Type B pancreatic cell (in vitro differentiated cells): ENCODE measurements around the gene PTH1R. TPM values are rescaled to one million over a fixed set of nuclear protein-coding genes. Genes with fewer than 3 reads are reported as not detected.

Experiments used
- DNase-seq: peaks from one replicate; pipeline ENCODE4 v3.0.0; 2021; ENCODE audit warnings: mixed read lengths; ENCODE audit not compliant: unreplicated experiment; ENCODE audit errors: extremely low spot score
- H3K27ac Mint-ChIP-seq: 2 replicates; pipeline ENCODE4 v1.8.0; 2021; ENCODE audit warnings: mild to moderate bottlenecking, mixed read lengths
- H3K27me3 Mint-ChIP-seq: 2 replicates; pipeline ENCODE4 v1.8.0; 2021; ENCODE audit warnings: mixed read lengths
- H3K36me3 Mint-ChIP-seq: 2 replicates; pipeline ENCODE4 v1.8.0; 2021; ENCODE audit warnings: mixed read lengths
- H3K4me1 Mint-ChIP-seq: one replicate; pipeline ENCODE4 v1.8.0; 2021; ENCODE audit warnings: mixed read lengths; ENCODE audit not compliant: unreplicated experiment
- H3K4me3 Mint-ChIP-seq: 2 replicates; pipeline ENCODE4 v1.8.0; 2021; ENCODE audit warnings: mild to moderate bottlenecking, mixed read lengths
- H3K9me3 Mint-ChIP-seq: 2 replicates; pipeline ENCODE4 v1.8.0; 2021; ENCODE audit warnings: mixed read lengths
- total RNA-seq: library from RNA; stranded (reverse); gene quantifications from 2 replicates; pipeline ENCODE4 v1.2.1, GENCODE V29; 2021; ENCODE audit warnings: low replicate concordance
- TF ChIP-seq, protein P1 (sequence below): fragments of 200-600 bp; sonication (generic); conservative IDR thresholded peaks from 2 replicates; pipeline ENCODE4 v1.5.0; 2021; ENCODE audit warnings: antibody characterized with exemption, mild to moderate bottlenecking

Gene PTH1R
- total RNA-seq, 1 donor from 2014 or later, result 63.0 TPM

DNA sequence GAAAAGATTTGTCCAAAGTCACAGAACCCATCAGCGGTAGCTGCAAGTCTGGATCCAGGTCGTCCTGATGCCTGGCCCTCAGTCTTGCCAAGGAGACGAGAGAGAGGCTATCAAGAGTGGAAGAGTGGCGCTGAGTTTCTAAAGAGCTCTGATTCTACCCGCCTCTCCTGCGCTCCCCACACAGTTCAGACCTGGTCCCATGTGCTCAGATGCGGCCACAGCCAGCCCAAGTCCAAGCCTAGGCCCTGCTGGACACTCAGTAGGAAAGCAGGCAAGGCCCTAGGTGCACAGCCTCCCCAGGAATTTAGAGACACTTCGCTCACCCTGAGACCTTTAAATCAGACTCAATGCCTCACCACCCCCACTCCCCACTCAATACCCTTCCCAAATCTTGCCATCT is 66.7 kb downstream of the PTH1R start:
- H3K27ac Mint-ChIP-seq, result peak overlapping the region; percentile 97
- peak overlapping the region; percentile 14 for H3K4me3 Mint-ChIP-seq

DNA sequence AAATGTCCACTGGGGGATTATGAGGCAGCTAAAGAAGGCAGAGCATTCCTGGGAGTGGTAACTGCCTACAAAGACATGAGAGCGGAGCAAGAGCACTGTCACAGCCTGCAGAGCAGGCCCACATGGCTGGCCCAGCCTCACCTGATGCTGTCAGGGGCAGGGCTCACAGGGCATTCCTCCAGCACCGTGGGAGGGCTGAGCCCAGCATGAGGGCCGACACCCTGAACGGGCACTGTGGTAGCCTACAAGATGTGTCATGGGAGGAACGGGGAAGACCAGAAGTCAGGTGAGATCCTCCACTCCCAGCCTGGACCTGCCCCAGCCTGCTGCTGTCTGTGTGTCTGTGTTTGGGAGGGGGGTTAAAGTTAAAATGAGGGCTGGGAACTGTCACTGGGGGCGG is 68.9 kb downstream of the PTH1R start:
- Mint-ChIP-seq H3K36me3 (peaks cover 34% of the 10 kb centered on the region), H3K4me3 (peak overlapping the region; percentile 61), H3K4me1 (peaks cover 70% of the 10 kb centered on the region), H3K27ac (peak overlapping the region; percentile 97), H3K9me3 (peaks cover 9% of the 10 kb centered on the region), H3K27me3 (no peaks in the 10 kb centered on the region)
- TF ChIP-seq, protein P1, sequence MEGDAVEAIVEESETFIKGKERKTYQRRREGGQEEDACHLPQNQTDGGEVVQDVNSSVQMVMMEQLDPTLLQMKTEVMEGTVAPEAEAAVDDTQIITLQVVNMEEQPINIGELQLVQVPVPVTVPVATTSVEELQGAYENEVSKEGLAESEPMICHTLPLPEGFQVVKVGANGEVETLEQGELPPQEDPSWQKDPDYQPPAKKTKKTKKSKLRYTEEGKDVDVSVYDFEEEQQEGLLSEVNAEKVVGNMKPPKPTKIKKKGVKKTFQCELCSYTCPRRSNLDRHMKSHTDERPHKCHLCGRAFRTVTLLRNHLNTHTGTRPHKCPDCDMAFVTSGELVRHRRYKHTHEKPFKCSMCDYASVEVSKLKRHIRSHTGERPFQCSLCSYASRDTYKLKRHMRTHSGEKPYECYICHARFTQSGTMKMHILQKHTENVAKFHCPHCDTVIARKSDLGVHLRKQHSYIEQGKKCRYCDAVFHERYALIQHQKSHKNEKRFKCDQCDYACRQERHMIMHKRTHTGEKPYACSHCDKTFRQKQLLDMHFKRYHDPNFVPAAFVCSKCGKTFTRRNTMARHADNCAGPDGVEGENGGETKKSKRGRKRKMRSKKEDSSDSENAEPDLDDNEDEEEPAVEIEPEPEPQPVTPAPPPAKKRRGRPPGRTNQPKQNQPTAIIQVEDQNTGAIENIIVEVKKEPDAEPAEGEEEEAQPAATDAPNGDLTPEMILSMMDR, result no peak
- DNase-seq, result no peak

More for the DNA sequence above, 66.7 kb downstream of the PTH1R start:
- no peak for DNase-seq
- Mint-ChIP-seq H3K27me3 (no peaks in the 10 kb centered on the region), H3K4me1 (peaks cover 79% of the 10 kb centered on the region), H3K36me3 (peaks cover 42% of the 10 kb centered on the region), H3K9me3 (peaks cover 9% of the 10 kb centered on the region)
- TF ChIP-seq, protein P1, result no peak

DNA sequence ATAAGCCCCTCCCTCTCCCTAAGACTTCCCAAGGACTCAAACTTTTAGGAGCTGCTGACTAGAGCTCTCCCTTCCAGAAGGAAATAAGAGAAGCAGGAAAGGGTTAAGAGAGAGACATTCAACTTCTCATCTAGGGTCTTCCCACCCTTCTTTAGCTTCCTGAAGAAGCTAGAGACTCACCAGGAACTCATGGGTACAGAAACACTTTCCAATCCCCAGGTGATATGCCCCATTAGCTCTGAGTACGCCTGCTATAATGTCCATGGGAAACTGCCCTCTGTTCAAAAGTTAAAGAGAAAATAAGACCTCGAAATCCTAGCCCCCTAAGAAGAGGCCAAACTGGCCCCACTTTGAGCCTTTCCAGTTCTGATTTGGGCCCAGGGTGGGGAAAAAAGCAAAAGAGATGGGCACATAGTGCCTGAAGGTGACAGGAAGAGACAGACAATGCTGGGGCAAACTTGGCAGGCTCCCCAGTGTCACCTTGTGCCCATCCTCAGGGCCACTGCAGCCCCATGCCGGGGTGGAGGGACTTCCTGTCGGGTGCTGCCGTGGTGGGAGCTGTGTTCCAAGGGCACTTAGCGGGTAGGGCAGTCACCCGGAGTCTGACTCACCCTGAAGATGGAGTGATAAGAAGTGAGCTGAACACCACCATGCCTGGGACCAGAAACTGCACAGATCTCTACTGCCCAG is 69.5 kb downstream of the PTH1R start:
- Mint-ChIP-seq H3K27ac (peak overlapping the region; percentile 97), H3K27me3 (no peaks in the 10 kb centered on the region), H3K4me3 (peak overlapping the region; percentile 61), H3K4me1 (peaks cover 73% of the 10 kb centered on the region), H3K36me3 (peaks cover 34% of the 10 kb centered on the region), H3K9me3 (peaks cover 9% of the 10 kb centered on the region)
- TF ChIP-seq, protein P1, result no peak
- DNase-seq, result no peak

DNA sequence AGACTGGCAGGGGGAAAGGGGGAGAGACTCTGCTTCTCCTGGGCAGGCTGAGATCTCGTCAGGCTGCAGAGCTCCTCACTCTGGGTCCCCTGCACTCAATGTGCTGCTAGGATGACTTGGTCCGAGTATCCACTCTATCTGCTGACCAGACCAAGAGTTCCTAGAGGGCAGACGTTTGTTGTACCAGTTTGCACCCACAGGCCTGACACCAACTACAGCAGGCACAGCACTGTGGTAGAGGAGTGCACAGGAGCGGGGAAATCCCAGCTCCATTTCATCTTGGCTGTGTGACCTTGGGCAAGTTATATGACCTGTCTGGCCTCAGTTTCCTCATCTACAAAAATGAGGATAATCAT is 70.0 kb downstream of the PTH1R start:
- TF ChIP-seq, protein P1, result no peak
- no peaks in the 10 kb centered on the region for H3K27me3 Mint-ChIP-seq
- DNase-seq, result no peak
- H3K36me3 Mint-ChIP-seq, result peaks cover 32% of the 10 kb centered on the region
- H3K4me3 Mint-ChIP-seq, result peak overlapping the region; percentile 66
- H3K9me3 Mint-ChIP-seq, result peaks cover 9% of the 10 kb centered on the region
- H3K27ac Mint-ChIP-seq, result peak overlapping the region; percentile 97
- peaks cover 69% of the 10 kb centered on the region for H3K4me1 Mint-ChIP-seq

DNA sequence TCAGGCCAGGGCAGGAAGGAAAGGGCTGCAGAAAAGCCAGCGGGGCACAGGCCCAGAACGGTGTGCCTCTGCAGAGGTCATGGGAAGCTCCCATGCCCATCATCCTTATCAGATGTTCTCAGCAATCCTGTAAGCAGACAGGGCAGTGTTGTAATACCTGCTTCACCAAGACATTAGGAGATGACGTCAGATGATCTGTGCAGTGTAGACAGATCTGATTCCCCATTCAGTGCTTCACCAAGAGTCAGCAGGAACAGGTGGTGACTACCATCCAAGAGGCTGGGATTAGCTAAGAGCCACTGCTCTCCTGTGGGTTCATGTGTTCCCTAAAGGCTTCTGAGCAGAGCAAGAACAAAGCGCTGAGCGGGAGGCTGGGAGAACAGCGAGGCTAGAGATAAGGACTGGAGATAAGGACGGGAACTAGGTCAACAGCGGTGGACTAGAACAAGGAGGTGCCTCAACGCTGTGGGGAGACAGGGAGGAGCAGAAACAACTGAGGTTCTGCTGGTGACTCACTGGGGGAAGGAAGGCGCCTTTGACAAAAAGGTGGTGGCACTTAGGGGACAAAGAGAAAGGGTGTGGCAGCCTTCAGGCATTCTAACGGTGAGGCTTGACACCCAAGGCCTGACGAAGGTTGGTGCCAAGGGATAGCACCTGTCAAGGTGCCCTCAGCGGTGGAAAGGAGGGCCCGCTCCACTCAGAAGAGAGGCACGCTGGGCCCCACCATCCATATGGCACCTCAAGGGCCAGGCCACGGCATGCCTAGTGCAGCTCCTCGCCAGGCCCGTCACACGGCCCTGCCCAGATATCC is 70.7 kb downstream of the PTH1R start:
- Mint-ChIP-seq H3K9me3 (peaks cover 9% of the 10 kb centered on the region), H3K4me3 (peak overlapping the region; percentile 66), H3K36me3 (peaks cover 32% of the 10 kb centered on the region), H3K4me1 (peaks cover 69% of the 10 kb centered on the region), H3K27ac (peak overlapping the region; percentile 97), H3K27me3 (no peaks in the 10 kb centered on the region)
- DNase-seq, result no peak
- TF ChIP-seq, protein P1, result no peak
